Glutamatergic neuron (in vitro differentiated cells): Measurements from ENCODE around the gene PCGF1. TPM values are rescaled to one million over a fixed set of nuclear protein-coding genes. Genes with fewer than 3 reads are reported as not detected.
A peak's percentile ranks its signal among the peaks of the same experiment; 100 is the strongest.

Experiments used
- DNase-seq: peaks from one replicate; pipeline ENCODE4 v3.0.0; 2022
- H3K27ac Mint-ChIP-seq: one replicate; pipeline ENCODE4 v1.8.0; 2020; ENCODE audit warnings: mild to moderate bottlenecking, mixed read lengths, inconsistent platforms; ENCODE audit not compliant: unreplicated experiment
- H3K27me3 Mint-ChIP-seq: one replicate; pipeline ENCODE4 v1.8.0; 2020; ENCODE audit warnings: mild to moderate bottlenecking, moderate library complexity, mixed read lengths, inconsistent platforms; ENCODE audit not compliant: unreplicated experiment
- H3K36me3 Mint-ChIP-seq: one replicate; pipeline ENCODE4 v1.8.0; 2020; ENCODE audit warnings: mild to moderate bottlenecking, mixed read lengths, inconsistent platforms; ENCODE audit not compliant: unreplicated experiment
- H3K4me1 Mint-ChIP-seq: one replicate; pipeline ENCODE4 v1.8.0; 2020; ENCODE audit warnings: mild to moderate bottlenecking, low read depth, mixed read lengths, inconsistent platforms; ENCODE audit not compliant: unreplicated experiment
- H3K4me3 Mint-ChIP-seq: one replicate; pipeline ENCODE4 v1.8.0; 2020; ENCODE audit warnings: mild to moderate bottlenecking, mixed read lengths, inconsistent platforms; ENCODE audit not compliant: unreplicated experiment
- H3K9me3 Mint-ChIP-seq: one replicate; pipeline ENCODE4 v1.8.0; 2020; ENCODE audit warnings: mild to moderate bottlenecking, moderate library complexity, mixed read lengths, inconsistent platforms; ENCODE audit not compliant: unreplicated experiment
- total RNA-seq: library from RNA; stranded (reverse); fragmentation: NEBNext Ultra II Directional; extraction: Animal tissue kit (Norgen Biotek cat#: 25700); gene quantifications from one replicate; pipeline ENCODE4 v1.2.1, GENCODE V29; 2021; ENCODE audit not compliant: unreplicated experiment
- TF ChIP-seq, protein P1 (sequence below): fragments of 200-600 bp; sonication (generic); IDR thresholded peaks from one replicate; pipeline ENCODE4 v1.5.0; 2021; ENCODE audit not compliant: partially characterized antibody, unreplicated experiment

Gene PCGF1
- total RNA-seq, 1 donor from 2014 or later, result 32.3 TPM

DNA sequence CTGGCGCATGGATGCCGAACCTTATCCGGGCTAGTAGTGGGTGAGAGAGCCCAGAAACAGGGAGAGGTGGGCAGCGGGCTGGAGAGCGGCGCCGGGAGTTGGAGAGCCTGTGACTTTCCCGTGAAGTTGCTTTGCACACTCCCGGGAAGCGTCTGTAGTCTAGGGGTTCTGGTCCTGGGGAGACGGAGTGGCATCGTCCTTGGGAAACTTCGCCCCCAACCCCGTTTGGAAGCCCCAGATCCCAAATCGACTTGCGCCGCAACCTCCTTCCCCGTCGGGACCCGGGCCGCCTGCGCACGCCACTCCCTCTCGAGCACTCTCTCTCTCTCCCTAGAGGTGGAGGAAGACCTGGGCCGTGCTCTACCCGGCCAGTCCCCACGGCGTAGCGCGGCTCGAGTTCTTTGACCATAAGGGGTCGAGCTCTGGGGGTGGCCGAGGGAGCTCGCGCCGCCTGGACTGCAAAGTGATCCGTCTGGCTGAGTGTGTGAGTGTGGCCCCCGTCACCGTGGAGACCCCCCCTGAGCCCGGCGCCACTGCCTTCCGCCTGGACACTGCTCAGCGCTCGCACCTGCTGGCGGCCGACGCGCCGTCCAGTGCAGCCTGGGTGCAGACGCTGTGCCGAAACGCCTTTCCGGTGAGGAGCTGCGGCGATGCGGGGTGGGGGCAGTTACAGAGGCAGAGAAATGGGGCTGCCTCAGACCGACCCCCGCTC, 47.5 kb upstream of the PCGF1 start:
- peak overlapping the region; percentile 92 for H3K4me3 Mint-ChIP-seq
- peak; percentile 63 for DNase-seq
- peaks cover 24% of the 10 kb centered on the region for H3K4me1 Mint-ChIP-seq
- H3K9me3 Mint-ChIP-seq, result peaks cover 14% of the 10 kb centered on the region
- H3K27me3 Mint-ChIP-seq, result peaks cover 32% of the 10 kb centered on the region
- TF ChIP-seq, protein P1, sequence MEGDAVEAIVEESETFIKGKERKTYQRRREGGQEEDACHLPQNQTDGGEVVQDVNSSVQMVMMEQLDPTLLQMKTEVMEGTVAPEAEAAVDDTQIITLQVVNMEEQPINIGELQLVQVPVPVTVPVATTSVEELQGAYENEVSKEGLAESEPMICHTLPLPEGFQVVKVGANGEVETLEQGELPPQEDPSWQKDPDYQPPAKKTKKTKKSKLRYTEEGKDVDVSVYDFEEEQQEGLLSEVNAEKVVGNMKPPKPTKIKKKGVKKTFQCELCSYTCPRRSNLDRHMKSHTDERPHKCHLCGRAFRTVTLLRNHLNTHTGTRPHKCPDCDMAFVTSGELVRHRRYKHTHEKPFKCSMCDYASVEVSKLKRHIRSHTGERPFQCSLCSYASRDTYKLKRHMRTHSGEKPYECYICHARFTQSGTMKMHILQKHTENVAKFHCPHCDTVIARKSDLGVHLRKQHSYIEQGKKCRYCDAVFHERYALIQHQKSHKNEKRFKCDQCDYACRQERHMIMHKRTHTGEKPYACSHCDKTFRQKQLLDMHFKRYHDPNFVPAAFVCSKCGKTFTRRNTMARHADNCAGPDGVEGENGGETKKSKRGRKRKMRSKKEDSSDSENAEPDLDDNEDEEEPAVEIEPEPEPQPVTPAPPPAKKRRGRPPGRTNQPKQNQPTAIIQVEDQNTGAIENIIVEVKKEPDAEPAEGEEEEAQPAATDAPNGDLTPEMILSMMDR, result no peak
- H3K36me3 Mint-ChIP-seq, result peaks cover 9% of the 10 kb centered on the region
- H3K27ac Mint-ChIP-seq, result no peak overlapping the region

DNA sequence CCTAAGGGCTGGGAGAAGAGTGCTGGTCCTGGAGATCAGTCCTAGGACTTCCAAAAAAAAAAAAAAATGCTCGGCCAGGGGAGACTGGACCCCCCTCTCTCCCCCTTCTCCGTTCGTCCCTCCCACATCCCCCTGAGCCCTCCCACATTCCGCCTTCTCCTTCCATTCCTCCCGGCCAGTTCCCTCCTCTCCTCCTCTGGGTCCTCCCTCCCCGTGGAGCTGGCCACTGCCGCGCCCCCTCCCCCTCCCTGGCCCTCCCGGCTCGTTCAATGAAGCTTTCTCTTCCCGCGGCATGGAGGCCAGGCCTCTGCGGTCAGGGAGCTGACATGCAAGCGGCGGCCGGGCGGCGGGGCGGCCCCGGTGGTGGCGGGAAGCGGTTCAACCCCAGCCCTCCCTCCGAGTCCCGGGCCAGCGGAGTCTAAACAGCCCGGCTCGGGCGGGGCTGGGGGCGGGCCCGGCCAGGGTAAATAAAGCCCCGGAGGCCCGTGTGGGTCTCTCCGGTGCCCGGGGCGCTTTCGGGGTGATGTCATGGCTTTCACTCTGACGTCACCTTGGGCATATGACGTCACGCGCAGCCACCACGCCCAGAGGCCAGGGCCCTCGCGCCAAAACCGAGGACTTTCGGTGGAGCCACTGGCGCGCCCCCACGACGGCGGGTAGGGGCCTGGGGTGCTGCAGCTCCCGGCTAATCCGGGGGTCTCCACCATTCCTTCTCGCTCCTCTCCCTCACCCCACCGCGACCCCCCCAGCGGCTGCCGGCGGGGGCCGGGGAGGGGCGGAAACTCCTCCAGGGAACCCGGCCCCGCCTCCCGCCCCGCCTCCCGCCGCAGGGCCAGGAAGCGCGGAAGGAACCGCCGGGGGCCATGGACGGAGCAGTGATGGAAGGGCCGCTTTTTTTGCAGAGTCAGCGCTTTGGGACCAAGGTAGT, 46.7 kb upstream of the PCGF1 start, which contains the start of the genes DOK1 and LOXL3:
Gene DOK1 (plus strand): TSS at position 829 of the 928 bp plus-strand sequence. CDS start 35 bp downstream, at position 864.
Gene LOXL3 (minus strand): TSS at position 51 of the 928 bp plus-strand sequence. CDS start 1,308 bp downstream, outside the sequence.
- DNase-seq, result peak; percentile 89
- Mint-ChIP-seq H3K9me3 (peaks cover 13% of the 10 kb centered on the region), H3K27me3 (peaks cover 35% of the 10 kb centered on the region), H3K4me3 (peak within 1 kb of the TSS; percentile 99), H3K27ac (peak within 1 kb of the TSS; percentile 91), H3K4me1 (peaks cover 28% of the 10 kb centered on the region), H3K36me3 (peaks cover 9% of the 10 kb centered on the region)
- TF ChIP-seq, protein P1, result no peak

DNA sequence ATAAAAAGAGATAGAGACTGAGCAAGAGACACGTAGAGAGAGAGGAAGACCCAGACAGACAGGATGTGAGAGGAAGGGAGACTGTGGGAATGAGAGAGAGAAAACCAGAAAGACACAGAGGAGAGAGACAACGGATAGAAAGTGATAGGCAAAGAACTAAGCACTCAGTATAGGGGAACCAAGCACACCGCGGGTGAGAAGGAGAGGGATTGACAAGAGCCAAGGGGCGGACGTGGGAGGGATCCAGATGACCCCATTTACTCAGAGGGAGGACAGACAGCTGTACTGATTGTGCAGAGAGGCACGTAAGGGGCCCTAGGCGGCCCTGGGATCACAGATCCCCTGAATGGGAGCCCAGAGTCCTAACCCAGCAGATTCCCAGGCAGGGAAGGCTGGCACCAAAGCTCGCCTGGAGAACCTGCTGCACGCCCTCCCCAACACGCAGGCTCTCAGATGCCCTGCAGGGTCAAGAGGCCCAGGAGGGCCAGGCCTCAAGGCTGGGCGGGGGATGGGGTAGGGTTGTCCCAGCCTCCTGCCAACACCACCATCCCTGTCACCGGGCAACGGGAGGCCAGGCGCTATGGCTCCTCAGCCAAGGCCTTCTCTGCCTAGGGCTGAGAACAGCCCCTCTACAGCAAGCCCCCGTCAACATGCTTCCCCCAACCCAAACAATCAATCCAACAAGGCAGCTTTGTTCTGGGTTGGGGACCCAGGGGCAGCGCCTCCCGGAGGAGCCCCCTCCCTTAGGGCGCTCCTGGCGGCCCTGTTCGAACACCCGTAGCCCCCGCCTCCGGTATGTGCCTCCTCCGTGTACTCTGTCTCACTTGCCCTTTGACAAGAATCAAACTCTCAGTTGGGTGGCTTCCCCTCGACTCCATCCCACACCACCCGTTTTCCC, 45.7 kb upstream of the PCGF1 start:
- TF ChIP-seq, protein P1, result no peak
- H3K4me3 Mint-ChIP-seq, result peak overlapping the region; percentile 99
- H3K27ac Mint-ChIP-seq, result peak overlapping the region; percentile 91
- H3K27me3 Mint-ChIP-seq, result peaks cover 39% of the 10 kb centered on the region
- peaks cover 32% of the 10 kb centered on the region for H3K4me1 Mint-ChIP-seq
- H3K36me3 Mint-ChIP-seq, result peaks cover 9% of the 10 kb centered on the region
- peaks cover 15% of the 10 kb centered on the region for H3K9me3 Mint-ChIP-seq
- DNase-seq, result peak; percentile 50

DNA sequence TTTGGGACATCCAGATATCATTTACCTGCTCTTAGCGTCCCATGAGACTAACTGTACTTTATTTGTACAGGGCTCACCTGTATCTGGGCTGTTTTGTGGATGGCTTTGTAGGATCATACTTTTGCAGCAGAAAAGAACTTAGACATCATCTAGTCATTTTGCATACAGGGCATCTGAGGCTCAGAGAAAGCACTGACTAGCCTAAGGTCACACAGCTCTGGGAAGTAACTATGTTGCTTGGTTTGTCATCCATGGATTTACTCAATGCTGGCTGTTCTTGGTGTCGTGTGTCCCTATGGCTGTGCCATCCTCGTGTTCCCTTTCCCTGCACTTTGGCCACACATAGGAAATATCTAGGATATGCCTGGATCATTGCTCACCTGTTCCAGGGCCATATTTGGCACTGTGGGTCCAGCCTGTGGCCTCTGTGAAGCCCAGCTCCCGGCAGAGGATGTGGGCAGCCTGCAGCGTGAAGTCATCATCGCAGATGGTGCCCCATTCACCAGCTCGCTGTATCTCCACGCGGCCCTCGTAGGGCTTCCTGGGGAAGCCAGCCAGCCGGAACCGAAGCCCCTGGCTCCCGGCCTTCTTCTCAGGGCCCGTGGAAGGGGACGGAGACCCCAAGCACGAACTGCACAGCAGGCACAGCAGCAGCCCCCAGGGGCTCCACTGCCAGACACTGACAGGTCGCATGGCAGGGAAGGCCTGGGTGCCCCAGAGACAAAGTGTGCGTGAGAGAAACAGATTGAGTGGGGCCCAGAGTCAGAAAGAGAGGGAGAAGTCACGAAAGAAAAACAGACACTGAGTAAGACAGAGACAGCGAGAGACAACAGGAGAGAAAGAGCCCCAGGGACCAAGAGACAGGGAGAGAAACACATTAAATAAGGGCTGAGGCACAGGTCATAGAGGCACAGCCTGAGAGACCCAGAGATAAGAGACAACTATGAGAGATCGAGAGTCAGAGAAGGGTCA, 44.7 kb upstream of the PCGF1 start:
- H3K36me3 Mint-ChIP-seq, result peaks cover 9% of the 10 kb centered on the region
- TF ChIP-seq, protein P1, result no peak
- peaks cover 40% of the 10 kb centered on the region for H3K4me1 Mint-ChIP-seq
- H3K27ac Mint-ChIP-seq, result peak overlapping the region; percentile 88
- H3K4me3 Mint-ChIP-seq, result peak overlapping the region; percentile 99
- peaks cover 18% of the 10 kb centered on the region for H3K9me3 Mint-ChIP-seq
- H3K27me3 Mint-ChIP-seq, result peaks cover 40% of the 10 kb centered on the region
- DNase-seq, result no peak
